Activated CD4-positive, alpha-beta memory T cell treated with anti-CD3 and anti-CD28 coated beads for 36 hours (primary cell): Measurements from ENCODE around the gene TMEM178A. TPM values are rescaled to one million over a fixed set of nuclear protein-coding genes. Genes with fewer than 3 reads are reported as not detected.
A peak's percentile ranks its signal among the peaks of the same experiment; 100 is the strongest.

Experiments
- CTCF ChIA-PET: fragments of 350-600 bp; sonication (Branson Sonifier 250); formaldehyde crosslinking; loops from one replicate; lab custom pipeline; 2021; ENCODE audit warnings: antibody characterized with exemption, inconsistent platforms; lab: Charles Lee
- POLR2A ChIA-PET: fragments of 350-600 bp; sonication (Branson Sonifier 250); formaldehyde crosslinking; loops from one replicate; lab custom pipeline; 2021; ENCODE audit warnings: antibody characterized with exemption; lab: Charles Lee
- DNase-seq: peaks from one replicate; pipeline ENCODE4 v3.0.0-alpha.2; 2020
- H3K27ac Mint-ChIP-seq: one replicate; pipeline ENCODE4 v1.8.0; 2021; ENCODE audit warnings: mixed read lengths
- H3K27me3 Mint-ChIP-seq: one replicate; pipeline ENCODE4 v1.8.0; 2021; ENCODE audit warnings: mixed read lengths
- H3K36me3 Mint-ChIP-seq: one replicate; pipeline ENCODE4 v1.8.0; 2021; ENCODE audit warnings: mixed read lengths
- H3K4me1 Mint-ChIP-seq: one replicate; pipeline ENCODE4 v1.8.0; 2021; ENCODE audit warnings: low read depth, mixed read lengths
- H3K4me3 Mint-ChIP-seq: one replicate; pipeline ENCODE4 v1.8.0; 2021; ENCODE audit warnings: mild to moderate bottlenecking, mixed read lengths
- H3K9me3 Mint-ChIP-seq: one replicate; pipeline ENCODE4 v1.8.0; 2021; ENCODE audit warnings: mixed read lengths
- intact Hi-C: fragments of 100-400 bp; cut with micrococcal nuclease; formaldehyde crosslinking; loops from one replicate; pipeline ENCODE4 v1.15.1; 2023
- total RNA-seq, 2 experiments: library from RNA; stranded (reverse); gene quantifications; one replicate each; pipeline ENCODE4 v1.2.3, GENCODE V29; 2021

TMEM178A gene
- total RNA-seq, 2 experiments from 2014 or later, result 0.29 to 0.48 TPM

DNA sequence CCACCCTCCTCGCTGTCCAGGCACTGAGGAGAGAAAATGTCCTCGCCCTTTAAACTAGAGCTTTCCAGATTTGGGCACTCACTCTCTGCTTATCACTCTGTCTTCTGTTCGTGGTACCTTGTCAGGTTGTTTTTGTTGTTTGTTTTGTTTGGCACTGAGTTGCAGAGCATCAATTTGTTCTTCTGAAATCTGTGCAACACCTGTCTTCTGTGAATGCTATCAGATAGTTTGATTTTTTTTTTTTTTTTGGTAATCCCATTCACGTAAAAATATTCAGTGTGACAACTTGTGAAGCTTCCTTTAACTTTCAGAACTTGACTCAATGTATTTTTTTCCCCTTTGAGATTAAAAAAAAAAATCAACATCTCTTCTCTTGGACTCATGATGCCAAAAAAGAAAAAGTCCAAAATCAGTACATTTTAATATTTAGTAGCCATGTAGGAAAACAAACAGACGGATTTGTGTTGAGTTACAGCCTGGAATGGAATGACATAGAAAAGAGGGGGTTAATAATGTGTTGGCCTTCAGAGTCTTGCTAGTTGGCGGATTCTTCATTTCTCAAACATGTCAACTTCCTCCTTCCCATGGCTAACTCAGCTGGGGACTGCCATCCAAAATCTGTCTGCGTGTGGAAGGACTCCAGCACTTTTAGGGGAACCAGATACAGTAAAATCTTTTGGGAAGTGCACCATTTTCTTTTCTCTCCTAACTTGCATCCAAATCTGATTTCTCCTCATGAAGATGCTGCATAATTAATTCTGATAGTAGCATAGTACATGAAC lies 1.6 kb downstream of the TMEM178A start:
- peaks cover 9% of the 10 kb centered on the region for H3K4me1 Mint-ChIP-seq
- ChIA-PET CTCF (no interaction called here), POLR2A (no interaction called here)
- H3K27me3 Mint-ChIP-seq, result peaks cover 58% of the 10 kb centered on the region
- DNase-seq, result no peak
- H3K27ac Mint-ChIP-seq, result no peak overlapping the region
- H3K36me3 Mint-ChIP-seq, result no peaks in the 10 kb centered on the region
- peak overlapping the region; percentile 49 for H3K4me3 Mint-ChIP-seq
- intact Hi-C loops, result no loop called here
- H3K9me3 Mint-ChIP-seq, result no peaks in the 10 kb centered on the region

DNA sequence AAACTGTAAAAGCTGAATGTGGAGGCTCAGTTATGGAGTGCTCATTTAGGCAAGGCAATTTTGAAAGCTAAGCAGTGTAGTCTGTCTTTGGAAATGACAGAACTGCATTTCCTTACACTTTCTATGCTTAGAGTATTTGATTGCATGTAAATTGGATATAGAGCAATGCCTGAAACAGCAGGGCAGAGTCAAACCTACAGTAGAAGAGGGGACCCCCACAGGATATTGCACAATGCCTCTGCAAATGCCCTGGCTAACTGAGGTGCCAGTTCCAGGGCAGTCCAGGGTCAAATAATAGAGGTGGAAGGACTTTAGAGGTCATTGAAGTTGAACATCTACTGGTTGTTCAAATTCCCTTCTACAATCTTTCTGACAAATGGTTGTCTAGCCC lies 2.2 kb downstream of the TMEM178A start:
- H3K27me3 Mint-ChIP-seq, result peaks cover 59% of the 10 kb centered on the region
- ChIA-PET CTCF (no interaction called here), POLR2A (no interaction called here)
- H3K4me3 Mint-ChIP-seq, result no peak overlapping the region
- no peaks in the 10 kb centered on the region for H3K36me3 Mint-ChIP-seq
- intact Hi-C loops, result no loop called here
- H3K9me3 Mint-ChIP-seq, result no peaks in the 10 kb centered on the region
- DNase-seq, result no peak
- peaks cover 9% of the 10 kb centered on the region for H3K4me1 Mint-ChIP-seq
- H3K27ac Mint-ChIP-seq, result no peak overlapping the region

DNA sequence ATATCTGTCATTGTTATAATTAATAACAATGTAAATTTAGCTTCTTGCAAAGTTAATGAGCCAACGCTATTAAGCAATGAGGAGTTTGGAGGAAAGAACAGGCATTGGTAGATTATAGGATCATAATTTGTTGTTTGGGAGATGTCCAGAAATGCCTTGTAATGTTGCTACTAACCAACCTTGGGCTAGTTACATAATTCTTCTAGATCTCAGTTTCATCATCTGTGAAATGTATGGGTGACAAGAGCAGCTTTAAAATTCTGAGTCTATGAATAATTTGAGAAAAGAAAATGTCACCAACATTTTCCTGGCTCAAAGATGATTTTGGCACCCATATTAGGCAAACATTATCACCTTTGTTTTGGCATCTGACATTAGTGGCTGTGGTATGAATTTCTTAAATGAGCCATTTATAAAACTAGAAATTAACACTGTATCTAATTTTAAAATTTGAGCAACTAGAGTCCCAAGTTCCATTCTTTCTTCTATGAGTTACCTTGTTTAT lies 2.9 kb downstream of the TMEM178A start:
- POLR2A ChIA-PET, result no interaction called here
- H3K4me3 Mint-ChIP-seq, result no peak overlapping the region
- intact Hi-C loops, result no loop called here

GRCh38 chr2:39671604-39672003 lies 5.9 kb downstream of the TMEM178A start:
- ChIA-PET POLR2A (no interaction called here), CTCF (no interaction called here)
- Mint-ChIP-seq H3K36me3 (no peaks in the 10 kb centered on the region), H3K9me3 (no peaks in the 10 kb centered on the region), H3K4me3 (no peak overlapping the region), H3K4me1 (peaks cover 2% of the 10 kb centered on the region), H3K27me3 (peaks cover 45% of the 10 kb centered on the region), H3K27ac (no peak overlapping the region)
- DNase-seq, result no peak
- intact Hi-C loops, result no loop called here

More for the DNA sequence above, 2.9 kb downstream of the TMEM178A start:
- H3K36me3 Mint-ChIP-seq, result no peaks in the 10 kb centered on the region
- CTCF ChIA-PET, result no interaction called here
- no peak for DNase-seq
- no peak overlapping the region for H3K27ac Mint-ChIP-seq
- peaks cover 55% of the 10 kb centered on the region for H3K27me3 Mint-ChIP-seq
- peaks cover 9% of the 10 kb centered on the region for H3K4me1 Mint-ChIP-seq
- no peaks in the 10 kb centered on the region for H3K9me3 Mint-ChIP-seq

DNA sequence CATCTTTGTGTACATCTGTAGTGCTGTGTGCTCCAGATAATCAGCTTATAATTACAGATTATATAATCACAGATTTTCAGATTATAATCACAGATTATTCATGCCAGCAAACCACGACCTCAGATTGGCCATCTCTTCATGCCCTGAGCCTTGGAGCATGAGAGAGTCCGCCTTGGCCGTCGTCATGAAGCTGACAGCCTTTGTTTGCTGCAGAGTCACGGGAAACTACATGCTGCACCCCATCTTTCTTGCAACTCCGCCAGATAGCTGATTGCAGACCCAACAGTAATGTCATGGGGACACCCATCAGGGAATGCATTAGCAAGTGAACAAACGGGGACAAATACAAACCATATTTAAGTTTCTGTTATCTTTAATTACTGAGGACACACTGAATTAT lies 7.3 kb downstream of the TMEM178A start:
- H3K36me3 Mint-ChIP-seq, result no peaks in the 10 kb centered on the region
- H3K4me3 Mint-ChIP-seq, result no peak overlapping the region
- H3K27ac Mint-ChIP-seq, result no peak overlapping the region
- DNase-seq, result no peak
- ChIA-PET CTCF (no interaction called here), POLR2A (no interaction called here)
- intact Hi-C loops, result no loop called here
- no peaks in the 10 kb centered on the region for H3K9me3 Mint-ChIP-seq
- no peaks in the 10 kb centered on the region for H3K4me1 Mint-ChIP-seq
- H3K27me3 Mint-ChIP-seq, result peaks cover 31% of the 10 kb centered on the region

- H3K4me3 Mint-ChIP-seq, result no peak overlapping the region
- POLR2A ChIA-PET, result no interaction called here
- H3K27me3 Mint-ChIP-seq, result peaks cover 24% of the 10 kb centered on the region
- intact Hi-C loops, result no loop called here
- no peaks in the 10 kb centered on the region for H3K9me3 Mint-ChIP-seq
- no peak overlapping the region for H3K27ac Mint-ChIP-seq
- H3K4me1 Mint-ChIP-seq, result no peaks in the 10 kb centered on the region
- no peaks in the 10 kb centered on the region for H3K36me3 Mint-ChIP-seq
- no peak for DNase-seq
- CTCF ChIA-PET, result no interaction called here
These were observed 10.6 kb downstream of the TMEM178A start for GRCh38 chr2:39676342-39676741.

DNA sequence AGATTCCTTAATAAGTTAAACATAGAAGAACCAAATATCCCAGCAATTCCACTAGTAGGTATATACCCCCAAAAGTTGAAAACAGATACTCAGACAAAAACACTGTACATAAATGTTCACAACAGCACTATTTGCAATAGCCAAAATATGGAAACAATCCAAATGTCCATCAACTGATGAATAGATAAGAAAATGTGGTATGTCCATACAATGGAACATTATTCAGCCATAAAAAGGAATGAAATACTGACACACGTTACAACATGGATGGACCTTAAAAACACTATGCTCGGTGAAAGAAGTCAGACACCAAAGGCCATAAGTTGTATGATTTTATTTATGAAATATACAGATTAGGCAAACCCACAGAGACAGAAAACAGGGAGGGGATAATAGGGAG lies 12.5 kb downstream of the TMEM178A start:
- H3K27ac Mint-ChIP-seq, result no peak overlapping the region
- no peaks in the 10 kb centered on the region for H3K36me3 Mint-ChIP-seq

DNA sequence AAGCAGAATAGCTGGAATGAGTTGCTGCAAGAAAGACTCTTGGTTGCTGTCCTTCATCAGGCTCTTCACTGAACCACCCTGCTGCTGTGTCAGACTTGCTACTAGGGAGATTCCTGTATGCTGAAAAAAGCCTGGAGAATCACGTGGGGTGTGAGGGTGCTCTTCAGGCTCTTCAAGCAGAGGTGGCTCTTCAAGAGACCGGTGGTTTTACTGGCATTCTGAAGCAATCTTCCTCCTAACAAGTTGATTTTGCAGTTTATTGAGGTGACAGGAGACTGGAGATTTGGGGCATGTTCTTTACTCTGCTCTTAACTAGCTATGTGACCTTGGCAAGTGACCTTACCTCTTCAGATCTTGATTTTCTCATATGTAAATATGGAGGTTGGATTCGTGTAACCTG lies 14.1 kb downstream of the TMEM178A start:
- no peak for DNase-seq
- H3K27ac Mint-ChIP-seq, result no peak overlapping the region
- no peaks in the 10 kb centered on the region for H3K4me1 Mint-ChIP-seq
- CTCF ChIA-PET, result no interaction called here
- no peaks in the 10 kb centered on the region for H3K9me3 Mint-ChIP-seq
- no peaks in the 10 kb centered on the region for H3K36me3 Mint-ChIP-seq
- POLR2A ChIA-PET, result no interaction called here
- intact Hi-C loops, result no loop called here
- H3K27me3 Mint-ChIP-seq, result peaks cover 19% of the 10 kb centered on the region
- H3K4me3 Mint-ChIP-seq, result no peak overlapping the region

More for the DNA sequence above, 12.5 kb downstream of the TMEM178A start:
- Mint-ChIP-seq H3K4me3 (no peak overlapping the region), H3K27me3 (peaks cover 15% of the 10 kb centered on the region), H3K4me1 (no peaks in the 10 kb centered on the region), H3K9me3 (no peaks in the 10 kb centered on the region)
- ChIA-PET POLR2A (no interaction called here), CTCF (no interaction called here)
- intact Hi-C loops, result no loop called here
- DNase-seq, result no peak

GRCh38 chr2:39682066-39682692 lies 16.5 kb downstream of the TMEM178A start:
- H3K9me3 Mint-ChIP-seq, result no peaks in the 10 kb centered on the region
- CTCF ChIA-PET, result no interaction called here

DNA sequence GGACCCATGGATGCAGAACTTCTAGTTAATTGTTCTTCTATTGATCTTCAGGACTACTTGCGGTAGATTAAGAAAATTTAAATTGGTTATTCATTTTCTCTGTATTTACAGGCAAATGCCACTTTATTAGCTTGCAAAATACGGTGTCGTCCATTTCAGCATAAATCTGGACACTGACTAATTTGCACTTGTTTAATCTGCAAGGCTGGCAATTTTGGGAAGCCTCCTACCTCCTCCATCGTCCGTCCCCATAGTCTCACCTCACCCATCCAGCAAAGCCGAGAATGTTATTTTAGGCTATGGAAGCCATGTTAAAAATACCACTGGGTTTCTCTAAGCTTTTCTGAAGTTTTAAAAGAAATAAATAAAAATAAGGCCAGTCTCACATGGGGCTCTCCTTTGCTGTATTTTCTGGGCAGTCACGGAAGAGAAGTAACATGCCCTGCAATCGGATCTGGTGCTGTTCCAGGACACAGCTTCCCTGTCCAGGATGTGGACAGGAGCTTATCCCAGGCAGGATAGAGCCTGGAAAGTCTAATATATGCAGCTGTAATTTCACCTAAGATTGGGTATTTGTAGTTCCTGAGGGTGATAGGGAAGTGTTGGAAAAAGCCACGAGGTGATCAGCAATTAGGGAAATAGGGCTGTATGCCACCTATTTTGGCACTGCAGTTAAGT lies 17.4 kb downstream of the TMEM178A start:
- Mint-ChIP-seq H3K27ac (no peak overlapping the region), H3K27me3 (peaks cover 25% of the 10 kb centered on the region), H3K4me3 (no peak overlapping the region), H3K4me1 (no peaks in the 10 kb centered on the region), H3K9me3 (no peaks in the 10 kb centered on the region), H3K36me3 (no peaks in the 10 kb centered on the region)
- CTCF ChIA-PET, result no interaction called here
- POLR2A ChIA-PET, result no interaction called here
- intact Hi-C loops, result no loop called here
- no peak for DNase-seq

More at GRCh38 chr2:39682066-39682692, 16.5 kb downstream of the TMEM178A start:
- Mint-ChIP-seq H3K4me1 (no peaks in the 10 kb centered on the region), H3K27me3 (peaks cover 25% of the 10 kb centered on the region), H3K36me3 (no peaks in the 10 kb centered on the region), H3K27ac (no peak overlapping the region), H3K4me3 (no peak overlapping the region)
- DNase-seq, result no peak
- POLR2A ChIA-PET, result no interaction called here
- intact Hi-C loops, result no loop called here

GRCh38 chr2:39684464-39684863 lies 18.7 kb downstream of the TMEM178A start:
- Mint-ChIP-seq H3K4me3 (no peak overlapping the region), H3K36me3 (no peaks in the 10 kb centered on the region), H3K4me1 (no peaks in the 10 kb centered on the region), H3K27me3 (peaks cover 28% of the 10 kb centered on the region), H3K27ac (no peak overlapping the region), H3K9me3 (no peaks in the 10 kb centered on the region)
- CTCF ChIA-PET, result no interaction called here
- intact Hi-C loops, result no loop called here
- POLR2A ChIA-PET, result no interaction called here
- DNase-seq, result no peak

GRCh38 chr2:39685126-39685525 lies 19.4 kb downstream of the TMEM178A start:
- H3K27ac Mint-ChIP-seq, result no peak overlapping the region
- ChIA-PET POLR2A (no interaction called here), CTCF (no interaction called here)
- H3K27me3 Mint-ChIP-seq, result peaks cover 30% of the 10 kb centered on the region
- no peak for DNase-seq
- intact Hi-C loops, result no loop called here
- H3K9me3 Mint-ChIP-seq, result no peaks in the 10 kb centered on the region
- H3K4me1 Mint-ChIP-seq, result no peaks in the 10 kb centered on the region
- no peak overlapping the region for H3K4me3 Mint-ChIP-seq
- H3K36me3 Mint-ChIP-seq, result no peaks in the 10 kb centered on the region
